ENCODE results near the gene NMNAT2. TPM values are rescaled to one million over a fixed set of nuclear protein-coding genes. Genes with fewer than 3 reads are reported as not detected.

The NMNAT2 gene
- total and polyA plus RNA-seq, 4 experiments from 2014 or later: not detected

GRCh38 chr1:183302452-183303322, 115.5 kb downstream of the NMNAT2 start:
- H3K4me1 ChIP-seq (ENCODE audit: insufficient read depth, low read length): no peaks in the 10 kb centered on the region
- H3K9me3 Mint-ChIP-seq: peaks cover 0 to 5% (median 0%) of the 10 kb centered on the region in 8 donors
- no peak overlapping the region for H3K4me3 ChIP-seq (ENCODE audit: low read length in 2 of 2)
- H3K36me3 Mint-ChIP-seq: no peaks in the 10 kb centered on the region
- intact Hi-C loops (cut with micrococcal nuclease): no loop called here
- DNase-seq: no peak
- peak overlapping the region in 1 of 7 donors; percentile 3 for H3K27ac Mint-ChIP-seq
- ChIA-PET CTCF (ENCODE audit: partially characterized antibody) (no interaction called here), POLR2A (ENCODE audit: partially characterized antibody) (no interaction called here)
- H3K27me3 ChIP-seq (ENCODE audit: insufficient read depth, low read length): peaks cover 4% of the 10 kb centered on the region
- no peaks in the 10 kb centered on the region for H3K4me1 Mint-ChIP-seq
- H3K36me3 ChIP-seq (ENCODE audit: insufficient read depth, low read length): no peaks in the 10 kb centered on the region
- H3K4me3 Mint-ChIP-seq: peak overlapping the region in 1 of 8 donors; percentile 24
- no peaks in the 10 kb centered on the region for H3K9me3 ChIP-seq (ENCODE audit: control insufficient read depth in 1 of 2, low read length in 2 of 2)
- H3K27me3 Mint-ChIP-seq: peaks cover 3 to 15% of the 10 kb centered on the region in 2 donors
- H3K27ac ChIP-seq (ENCODE audit: low read depth, low read length): no peak overlapping the region

DNA sequence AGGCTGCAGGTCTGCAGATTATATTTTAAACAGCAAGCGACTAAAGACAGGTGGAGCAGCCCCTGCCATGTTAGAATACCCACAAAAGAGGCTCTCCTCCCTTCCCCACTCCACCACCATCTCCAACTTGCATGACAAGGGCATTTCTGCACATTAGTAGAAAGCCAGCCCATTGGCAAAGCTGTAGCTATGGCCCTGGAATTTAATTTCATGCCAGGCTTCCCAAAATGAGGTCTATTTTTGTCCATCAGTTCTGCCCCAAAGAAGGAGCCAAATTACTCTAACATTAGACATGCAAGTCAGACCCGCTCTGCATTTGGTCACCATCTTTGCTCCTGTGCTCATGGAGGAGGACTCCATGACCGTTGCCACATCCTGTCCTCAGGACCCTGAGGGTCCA, 116.9 kb downstream of the NMNAT2 start:
- no peaks in the 10 kb centered on the region for H3K36me3 Mint-ChIP-seq

GRCh38 chr1:183300828-183301227, 117.4 kb downstream of the NMNAT2 start:
- intact Hi-C loops (cut with micrococcal nuclease): no loop called here
- Histone ChIP-seq H3K4me1 (ENCODE audit: insufficient read depth, low read length) (no peaks in the 10 kb centered on the region), H3K4me3 (ENCODE audit: low read length in 2 of 2) (no peak overlapping the region), H3K27me3 (ENCODE audit: insufficient read depth, low read length) (peaks cover 4% of the 10 kb centered on the region), H3K9me3 (ENCODE audit: control insufficient read depth in 1 of 2, low read length in 2 of 2) (no peaks in the 10 kb centered on the region), H3K36me3 (ENCODE audit: insufficient read depth, low read length) (no peaks in the 10 kb centered on the region), H3K27ac (ENCODE audit: low read depth, low read length) (no peak overlapping the region)
- no peaks in the 10 kb centered on the region for H3K4me1 Mint-ChIP-seq
- no peak overlapping the region for H3K4me3 Mint-ChIP-seq
- H3K9me3 Mint-ChIP-seq: peaks cover 0 to 5% (median 0%) of the 10 kb centered on the region in 8 donors
- H3K36me3 Mint-ChIP-seq: no peaks in the 10 kb centered on the region
- no peak overlapping the region for H3K27ac Mint-ChIP-seq
- peaks cover 4 to 17% of the 10 kb centered on the region in 2 donors for H3K27me3 Mint-ChIP-seq
- CTCF ChIA-PET (ENCODE audit: partially characterized antibody): no interaction called here
- POLR2A ChIA-PET (ENCODE audit: partially characterized antibody): no interaction called here
- no peak for DNase-seq

More for the DNA sequence above, 116.9 kb downstream of the NMNAT2 start:
- Histone ChIP-seq H3K4me1 (ENCODE audit: insufficient read depth, low read length) (no peaks in the 10 kb centered on the region), H3K36me3 (ENCODE audit: insufficient read depth, low read length) (no peaks in the 10 kb centered on the region), H3K4me3 (ENCODE audit: low read length in 2 of 2) (no peak overlapping the region), H3K27ac (ENCODE audit: low read depth, low read length) (no peak overlapping the region), H3K27me3 (ENCODE audit: insufficient read depth, low read length) (peaks cover 4% of the 10 kb centered on the region), H3K9me3 (ENCODE audit: control insufficient read depth in 1 of 2, low read length in 2 of 2) (no peaks in the 10 kb centered on the region)
- Mint-ChIP-seq H3K27ac (no peak overlapping the region), H3K4me1 (no peaks in the 10 kb centered on the region), H3K9me3 (peaks cover 0 to 5% (median 0%) of the 10 kb centered on the region in 8 donors), H3K27me3 (peaks cover 4 to 19% of the 10 kb centered on the region in 2 donors), H3K4me3 (no peak overlapping the region)
- intact Hi-C loops (cut with micrococcal nuclease): no loop called here
- ChIA-PET POLR2A (ENCODE audit: partially characterized antibody) (no interaction called here), CTCF (ENCODE audit: partially characterized antibody) (no interaction called here)
- no peak for DNase-seq

- POLR2A ChIA-PET (ENCODE audit: partially characterized antibody): no interaction called here
- Mint-ChIP-seq H3K27me3 (peaks cover 4 to 17% of the 10 kb centered on the region in 2 donors), H3K9me3 (peaks cover 0 to 5% (median 0%) of the 10 kb centered on the region in 8 donors), H3K36me3 (no peaks in the 10 kb centered on the region), H3K4me3 (no peak overlapping the region), H3K27ac (no peak overlapping the region), H3K4me1 (no peaks in the 10 kb centered on the region)
- peaks cover 4% of the 10 kb centered on the region for H3K27me3 ChIP-seq (ENCODE audit: insufficient read depth, low read length)
- no peaks in the 10 kb centered on the region for H3K4me1 ChIP-seq (ENCODE audit: insufficient read depth, low read length)
- no peaks in the 10 kb centered on the region for H3K36me3 ChIP-seq (ENCODE audit: insufficient read depth, low read length)
- no peaks in the 10 kb centered on the region for H3K9me3 ChIP-seq (ENCODE audit: control insufficient read depth in 1 of 2, low read length in 2 of 2)
- no peak overlapping the region for H3K4me3 ChIP-seq (ENCODE audit: low read length in 2 of 2)
- intact Hi-C loops (cut with micrococcal nuclease): no loop called here
- CTCF ChIA-PET (ENCODE audit: partially characterized antibody): no interaction called here
- H3K27ac ChIP-seq (ENCODE audit: low read depth, low read length): no peak overlapping the region
- DNase-seq: no peak
These were observed 117.8 kb downstream of the NMNAT2 start for GRCh38 chr1:183300395-183300794.

- no peaks in the 10 kb centered on the region for H3K36me3 Mint-ChIP-seq
- no peaks in the 10 kb centered on the region for H3K27me3 ChIP-seq (ENCODE audit: insufficient read depth, low read length)
- H3K27ac Mint-ChIP-seq: no peak overlapping the region
- no peak for DNase-seq
- H3K9me3 ChIP-seq (ENCODE audit: control insufficient read depth in 1 of 2, low read length in 2 of 2): no peaks in the 10 kb centered on the region
- ChIA-PET CTCF (ENCODE audit: partially characterized antibody) (no interaction called here), POLR2A (ENCODE audit: partially characterized antibody) (no interaction called here)
- H3K9me3 Mint-ChIP-seq: peaks cover 0 to 5% (median 0%) of the 10 kb centered on the region in 8 donors
- no peak overlapping the region for H3K27ac ChIP-seq (ENCODE audit: low read depth, low read length)
- H3K4me3 Mint-ChIP-seq: no peak overlapping the region
- no peaks in the 10 kb centered on the region for H3K36me3 ChIP-seq (ENCODE audit: insufficient read depth, low read length)
- no peaks in the 10 kb centered on the region for H3K4me1 ChIP-seq (ENCODE audit: insufficient read depth, low read length)
- H3K4me3 ChIP-seq (ENCODE audit: low read length in 2 of 2): no peak overlapping the region
- intact Hi-C loops (cut with micrococcal nuclease): no loop called here
- peaks cover 4 to 12% of the 10 kb centered on the region in 2 donors for H3K27me3 Mint-ChIP-seq
- H3K4me1 Mint-ChIP-seq: no peaks in the 10 kb centered on the region
These were observed 121.4 kb downstream of the NMNAT2 start for GRCh38 chr1:183296782-183297181.

GRCh38 chr1:183295521-183295920, 122.7 kb downstream of the NMNAT2 start:
- ChIA-PET CTCF (ENCODE audit: partially characterized antibody) (interaction anchor here (1.4 kb wide), 1 partner anchor 11 kb away, joined by 3 read pairs; no protein-coding TSS in a partner anchor), POLR2A (ENCODE audit: partially characterized antibody) (no interaction called here)
- Mint-ChIP-seq H3K27me3 (peaks cover 4 to 12% of the 10 kb centered on the region in 2 donors), H3K36me3 (no peaks in the 10 kb centered on the region), H3K9me3 (peaks cover 0 to 5% (median 0%) of the 10 kb centered on the region in 8 donors), H3K4me1 (no peaks in the 10 kb centered on the region), H3K27ac (no peak overlapping the region), H3K4me3 (no peak overlapping the region)
- no peaks in the 10 kb centered on the region for H3K27me3 ChIP-seq (ENCODE audit: insufficient read depth, low read length)
- no peaks in the 10 kb centered on the region for H3K36me3 ChIP-seq (ENCODE audit: insufficient read depth, low read length)
- H3K27ac ChIP-seq (ENCODE audit: low read depth, low read length): no peak overlapping the region
- no peak overlapping the region for H3K4me3 ChIP-seq (ENCODE audit: low read length in 2 of 2)
- no peak for DNase-seq
- H3K9me3 ChIP-seq (ENCODE audit: control insufficient read depth in 1 of 2, low read length in 2 of 2): no peaks in the 10 kb centered on the region
- intact Hi-C loops (cut with micrococcal nuclease): no loop called here
- no peaks in the 10 kb centered on the region for H3K4me1 ChIP-seq (ENCODE audit: insufficient read depth, low read length)

- Histone ChIP-seq H3K27ac (ENCODE audit: low read depth, low read length) (no peak overlapping the region), H3K4me3 (ENCODE audit: low read length in 2 of 2) (no peak overlapping the region), H3K36me3 (ENCODE audit: insufficient read depth, low read length) (no peaks in the 10 kb centered on the region), H3K9me3 (ENCODE audit: control insufficient read depth in 1 of 2, low read length in 2 of 2) (no peaks in the 10 kb centered on the region), H3K4me1 (ENCODE audit: insufficient read depth, low read length) (no peaks in the 10 kb centered on the region), H3K27me3 (ENCODE audit: insufficient read depth, low read length) (no peaks in the 10 kb centered on the region)
- no peak overlapping the region for H3K27ac Mint-ChIP-seq
- no peak for DNase-seq
- CTCF ChIA-PET (ENCODE audit: partially characterized antibody): interaction anchor here (2.9 kb wide), 1 partner anchor 11 kb away, joined by 12 read pairs; no protein-coding TSS in a partner anchor
- POLR2A ChIA-PET (ENCODE audit: partially characterized antibody): no interaction called here
- intact Hi-C loops (cut with micrococcal nuclease): no loop called here
- peaks cover 4 to 14% of the 10 kb centered on the region in 2 donors for H3K27me3 Mint-ChIP-seq
- H3K4me1 Mint-ChIP-seq: no peaks in the 10 kb centered on the region
- H3K36me3 Mint-ChIP-seq: no peaks in the 10 kb centered on the region
- H3K4me3 Mint-ChIP-seq: no peak overlapping the region
- H3K9me3 Mint-ChIP-seq: peaks cover 0 to 5% (median 0%) of the 10 kb centered on the region in 8 donors
These were observed 124.3 kb downstream of the NMNAT2 start for GRCh38 chr1:183293876-183294275.

Measured in CD4-positive, alpha-beta memory T cell (primary cell).